GM18505 (cell line): ENCODE measurements around the gene TRAP1.
"Not testable (repeated sequence)": the region's sequence is repeated elsewhere in the genome, so short reads cannot be mapped to it uniquely, and the experiment has no call there.

Source experiments
- ATAC-seq: cut with Tn5 transposase; IDR thresholded peaks from one replicate; pipeline ENCODE4 v1.9.1; 2021; ENCODE audit not compliant: unreplicated experiment
- POLR2A ChIP-seq: IDR thresholded peaks from 4 replicates; pipeline ENCODE4 v1.6.1; 2011; ENCODE audit warnings: borderline replicate concordance; ENCODE audit not compliant: insufficient read depth, insufficient read length; ENCODE audit errors: extremely low read depth

The TRAP1 gene

DNA sequence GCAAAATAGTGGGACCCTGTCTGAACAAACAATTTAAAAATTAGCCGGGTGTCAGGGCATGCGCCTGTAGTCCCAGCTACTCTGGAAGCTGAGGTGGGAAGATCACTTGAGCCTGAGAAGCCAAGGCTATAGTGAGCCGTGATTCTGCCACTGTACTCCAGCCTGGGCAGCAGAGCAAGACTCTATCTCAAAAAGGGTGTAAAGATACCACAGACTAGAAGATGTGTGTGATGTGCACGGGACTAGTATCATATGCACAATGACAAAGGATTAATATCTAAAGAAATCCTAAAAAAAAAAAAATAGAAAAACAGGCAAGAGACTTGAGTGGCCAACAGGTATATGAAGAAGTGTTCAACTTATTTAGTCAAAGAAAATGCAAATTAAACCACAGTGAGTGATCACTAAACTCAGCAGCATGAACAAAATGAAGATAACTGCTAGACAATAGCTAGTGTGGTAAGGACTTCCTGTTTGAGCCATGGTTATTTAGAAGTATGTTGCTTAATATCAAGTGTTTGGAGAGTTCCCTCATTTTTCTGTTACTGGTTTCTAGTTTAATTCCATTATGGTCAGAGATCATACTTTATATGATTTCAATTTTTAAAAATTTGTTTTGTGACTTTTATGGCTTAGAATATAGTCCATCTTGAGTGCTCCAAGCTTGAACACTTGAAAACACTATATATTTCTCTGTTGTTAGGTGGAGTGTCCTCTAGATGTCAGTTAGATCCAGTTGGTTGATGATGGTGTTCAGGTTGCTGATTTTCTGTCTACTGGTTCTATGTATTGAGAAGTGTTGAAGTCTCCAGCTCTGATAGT, 91.2 kb downstream of the TRAP1 start:
- no peak for TF ChIP-seq POLR2A
- peak; percentile 45 for ATAC-seq

DNA sequence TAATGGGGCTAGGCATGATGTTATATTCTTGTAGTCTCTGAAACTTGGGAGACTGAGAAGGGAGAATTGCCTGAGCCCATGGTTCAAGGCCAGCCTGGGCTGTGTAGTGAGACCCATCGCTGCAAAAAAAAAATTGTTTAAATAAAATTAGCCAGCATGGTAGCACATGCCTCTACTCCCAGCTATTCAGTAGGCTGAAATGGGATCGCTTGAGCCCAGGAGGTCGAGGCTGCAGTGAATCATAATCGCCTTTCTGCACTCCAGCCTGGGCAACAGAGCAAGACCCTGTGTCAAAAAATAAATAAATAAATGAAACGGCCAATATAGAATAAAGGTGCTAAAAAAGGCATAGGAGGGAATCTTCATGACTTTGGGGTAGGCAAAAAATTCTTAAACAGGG, 92.0 kb downstream of the TRAP1 start:
- TF ChIP-seq POLR2A, result no peak

DNA sequence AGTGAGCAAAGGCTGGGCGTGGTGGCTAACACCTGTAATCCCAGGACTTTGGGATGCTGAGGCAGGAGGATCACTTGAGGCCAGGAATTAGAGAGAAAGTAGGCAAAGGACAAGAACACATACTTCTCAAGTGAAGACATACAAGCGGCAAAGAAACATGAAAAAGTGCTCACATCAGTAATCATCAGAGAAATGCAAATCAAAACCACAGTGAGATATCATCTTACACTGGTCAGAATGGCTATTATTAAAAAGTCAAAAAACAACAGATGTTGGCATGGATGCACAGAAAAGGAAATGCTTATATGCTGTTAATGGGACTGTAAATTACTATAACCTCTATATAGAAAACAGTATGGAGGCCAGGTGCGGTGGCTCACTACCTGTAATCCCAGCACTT, 93.7 kb downstream of the TRAP1 start:
- TF ChIP-seq POLR2A, result no peak

More for the DNA sequence above, 92.0 kb downstream of the TRAP1 start:
- ATAC-seq, result no peak

DNA sequence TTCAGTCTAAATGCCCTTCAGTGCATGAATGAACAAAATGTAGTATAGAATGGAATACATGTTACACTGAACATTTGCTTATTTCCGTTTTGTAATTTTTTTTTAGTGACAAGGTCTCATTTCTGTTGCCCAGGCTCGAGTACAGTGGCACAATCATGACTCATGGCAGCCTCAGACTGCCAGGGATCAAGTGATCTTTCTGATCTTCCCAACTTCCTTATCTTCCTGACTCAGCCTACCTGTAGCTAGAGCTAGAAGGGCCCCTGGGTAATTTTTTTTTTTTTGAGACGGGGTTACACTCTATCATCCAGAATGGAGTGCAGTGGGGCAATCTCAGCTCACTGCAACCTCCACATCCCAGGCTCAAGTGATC, 98.6 kb downstream of the TRAP1 start:
- no peak for ATAC-seq
- TF ChIP-seq POLR2A, result no peak

More for the DNA sequence above, 93.7 kb downstream of the TRAP1 start:
- ATAC-seq, result no peak

- no peak for TF ChIP-seq POLR2A
- ATAC-seq, result no peak
Observed at GRCh38 chr16:3612510-3613466, 104.5 kb downstream of the TRAP1 start.

- peak; percentile 86 for ATAC-seq
- peak; percentile 86 for TF ChIP-seq POLR2A
Observed at GRCh38 chr16:3611146-3611975, 106.0 kb downstream of the TRAP1 start, which contains the start of gene SLX4. Gene SLX4, minus strand, starts transcription at chr16:3611606. Its CDS starts 2,642 bp downstream, at chr16:3608964.

DNA sequence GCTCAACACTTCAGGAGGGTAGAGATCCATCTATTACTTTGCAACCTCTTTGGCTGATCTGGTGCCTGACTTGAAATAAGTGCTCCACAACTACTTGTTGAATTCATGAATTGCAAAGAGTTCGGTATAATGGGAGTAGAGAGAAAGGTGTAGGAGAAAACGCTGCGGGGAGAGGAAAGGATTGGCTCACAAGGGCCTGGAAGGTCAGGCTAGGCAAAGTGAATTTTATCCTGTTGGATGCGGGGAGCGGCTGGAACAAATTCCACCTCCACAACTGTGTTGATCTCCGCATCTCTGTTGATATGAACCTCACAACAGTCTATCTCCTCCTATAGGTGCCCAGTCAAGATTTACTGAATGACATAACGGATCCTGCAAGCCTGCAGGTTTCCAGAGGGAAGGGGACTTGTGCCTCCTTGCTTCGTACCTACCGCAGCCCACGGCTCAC, 106.6 kb downstream of the TRAP1 start:
- TF ChIP-seq POLR2A, result no peak
- no peak for ATAC-seq

DNA sequence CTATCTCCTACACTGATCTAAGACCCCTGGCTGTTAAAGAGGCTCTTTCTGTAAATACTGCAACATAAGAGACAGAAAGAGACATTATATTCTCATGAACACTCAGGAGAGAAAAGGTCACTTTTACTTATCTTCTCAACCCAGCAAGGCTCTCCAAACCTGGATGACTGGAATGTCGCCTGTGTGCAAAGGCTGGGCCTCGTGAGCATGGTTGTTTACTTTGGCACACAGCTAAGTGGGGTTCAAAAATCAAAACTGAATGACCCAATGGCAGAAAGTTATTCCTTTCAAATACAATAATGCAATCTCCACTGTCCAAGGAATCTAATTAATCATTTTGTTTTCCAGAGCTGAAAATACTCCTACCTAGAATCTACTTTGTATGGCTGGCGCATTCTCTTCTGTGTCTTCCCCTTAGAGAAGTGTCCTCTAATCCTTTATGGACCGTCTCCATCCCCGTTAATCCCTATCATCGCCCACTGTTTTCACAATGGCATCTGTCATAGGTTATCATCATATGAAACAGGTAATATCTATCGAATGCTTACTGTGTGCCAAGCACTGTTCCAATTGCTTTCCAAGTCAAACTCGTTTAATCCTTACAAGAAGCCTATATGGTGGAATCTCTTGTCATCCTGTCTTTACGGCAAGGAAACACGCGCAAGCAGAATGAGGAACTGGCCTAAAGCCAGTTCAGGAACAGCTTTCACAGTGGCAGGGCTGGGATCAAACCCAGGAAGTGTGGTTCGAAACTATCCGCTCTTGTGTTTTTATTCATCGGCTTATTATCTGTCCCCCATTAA, 107.2 kb downstream of the TRAP1 start:
- no peak for ATAC-seq
- no peak for TF ChIP-seq POLR2A

DNA sequence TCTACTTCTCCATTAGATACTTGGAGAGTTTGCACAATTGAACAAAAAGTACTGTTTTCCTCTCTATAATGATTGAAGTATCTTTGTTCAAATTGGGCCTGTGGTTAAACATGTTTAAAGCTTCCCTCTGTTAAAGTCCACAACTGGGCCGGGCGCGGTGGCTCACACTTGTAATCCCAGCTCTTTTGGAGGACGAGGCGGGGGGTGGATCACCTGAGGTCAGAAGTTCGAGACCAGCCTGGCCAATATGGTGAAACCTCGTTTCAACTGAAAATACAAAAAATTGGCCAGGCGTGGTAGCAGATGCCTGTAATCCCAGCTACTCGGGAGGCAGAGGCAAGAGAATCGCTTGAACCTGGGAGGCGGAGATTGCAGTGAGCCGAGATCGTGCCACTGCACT, 108.3 kb downstream of the TRAP1 start:
- ATAC-seq, result not testable (repeated sequence)

- TF ChIP-seq POLR2A, result no peak
- ATAC-seq, result no peak
Observed at GRCh38 chr16:3608069-3608468, 109.3 kb downstream of the TRAP1 start.
